ENCODE results near the gene HOXD3. TPM values are rescaled to one million over a fixed set of nuclear protein-coding genes. Genes with fewer than 3 reads are reported as not detected.
A peak's percentile ranks its signal among the peaks of the same experiment; 100 is the strongest.

HOXD3 gene
- polyA plus RNA-seq, 3 donors, result not detected

DNA sequence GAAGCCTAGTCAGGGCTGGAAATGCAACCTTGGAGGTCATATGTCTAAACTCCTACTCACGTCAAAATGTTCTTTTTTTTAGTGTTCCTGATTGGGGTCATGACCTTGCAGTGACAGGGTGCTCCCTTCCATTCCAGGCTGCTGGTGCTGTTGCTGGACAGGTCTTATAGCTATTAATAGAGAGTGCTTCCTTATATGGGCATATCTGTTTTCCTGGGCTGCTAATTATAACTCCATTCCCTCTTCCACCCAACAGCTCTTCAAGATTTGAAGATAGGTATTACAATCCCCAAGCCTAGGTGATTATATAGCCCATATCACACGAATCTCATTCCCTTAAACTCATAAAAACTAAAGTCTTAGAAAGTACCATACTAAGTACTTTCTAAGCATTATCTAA, 12.6 kb downstream of the HOXD3 start:
- Histone ChIP-seq H3K9ac (ENCODE audit: insufficient read depth, low read length, poor library complexity, severe bottlenecking) (no peak overlapping the region), H3K27me3 (ENCODE audit: control insufficient read depth in 2 of 2, insufficient read depth in 2 of 2, low read length in 2 of 2) (peaks cover 88 to 100% of the 10 kb centered on the region in 2 donors), H3K27ac (ENCODE audit: low read depth in 1 of 2, low read length in 2 of 2) (no peak overlapping the region), H3K4me3 (replicated peaks in 1 of 3; ENCODE audit: low read depth in 2 of 3, low read length in 3 of 3) (no peak overlapping the region), H3K4me1 (ENCODE audit: control insufficient read depth in 1 of 2, insufficient read depth in 2 of 2, low read length in 2 of 2) (no peaks in the 10 kb centered on the region), H3K9me3 (replicated peaks in 1 of 2; ENCODE audit: control insufficient read depth in 1 of 2, insufficient read depth in 1 of 2, low read length in 2 of 2) (peaks cover 0 to 37% of the 10 kb centered on the region in 2 donors), H3K36me3 (replicated peaks in 1 of 2; ENCODE audit: control insufficient read depth in 1 of 2, insufficient read depth in 2 of 2, low read length in 2 of 2) (no peaks in the 10 kb centered on the region), H2AFZ (ENCODE audit: insufficient read depth, low read depth, low read length, poor library complexity, severe bottlenecking) (no peak overlapping the region), H4K20me1 (ENCODE audit: insufficient read depth, low read length) (no peaks in the 10 kb centered on the region), H3K4me2 (replicated peaks; ENCODE audit: extremely low read depth, low read length, poor library complexity, severe bottlenecking) (no peak overlapping the region), H3K79me2 (ENCODE audit: insufficient read depth, low read length) (no peaks in the 10 kb centered on the region)
- H3K4me1 Mint-ChIP-seq, result no peaks in the 10 kb centered on the region
- H3K9me3 Mint-ChIP-seq, result peaks cover 0 to 31% (median 10%) of the 10 kb centered on the region in 7 donors
- H3K36me3 Mint-ChIP-seq, result no peaks in the 10 kb centered on the region
- peak overlapping the region in 1 of 2 donors; percentile 52 for H3K4me3 Mint-ChIP-seq
- H3K27me3 Mint-ChIP-seq (ENCODE audit: low read depth in 3 of 3), result peaks cover 92 to 100% (median 100%) of the 10 kb centered on the region in 3 donors
- DNase-seq, result no peak
- intact Hi-C loops (cut with micrococcal nuclease), result no loop called here
- no peak overlapping the region for H3K27ac Mint-ChIP-seq
- no CpG with 5 or more reads among the region's 2 CpGs for WGBS (ENCODE audit: insufficient coverage)
- TF ChIP-seq, protein P1, sequence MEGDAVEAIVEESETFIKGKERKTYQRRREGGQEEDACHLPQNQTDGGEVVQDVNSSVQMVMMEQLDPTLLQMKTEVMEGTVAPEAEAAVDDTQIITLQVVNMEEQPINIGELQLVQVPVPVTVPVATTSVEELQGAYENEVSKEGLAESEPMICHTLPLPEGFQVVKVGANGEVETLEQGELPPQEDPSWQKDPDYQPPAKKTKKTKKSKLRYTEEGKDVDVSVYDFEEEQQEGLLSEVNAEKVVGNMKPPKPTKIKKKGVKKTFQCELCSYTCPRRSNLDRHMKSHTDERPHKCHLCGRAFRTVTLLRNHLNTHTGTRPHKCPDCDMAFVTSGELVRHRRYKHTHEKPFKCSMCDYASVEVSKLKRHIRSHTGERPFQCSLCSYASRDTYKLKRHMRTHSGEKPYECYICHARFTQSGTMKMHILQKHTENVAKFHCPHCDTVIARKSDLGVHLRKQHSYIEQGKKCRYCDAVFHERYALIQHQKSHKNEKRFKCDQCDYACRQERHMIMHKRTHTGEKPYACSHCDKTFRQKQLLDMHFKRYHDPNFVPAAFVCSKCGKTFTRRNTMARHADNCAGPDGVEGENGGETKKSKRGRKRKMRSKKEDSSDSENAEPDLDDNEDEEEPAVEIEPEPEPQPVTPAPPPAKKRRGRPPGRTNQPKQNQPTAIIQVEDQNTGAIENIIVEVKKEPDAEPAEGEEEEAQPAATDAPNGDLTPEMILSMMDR (IDR thresholded peaks at IDR 0.05), result no peak

DNA sequence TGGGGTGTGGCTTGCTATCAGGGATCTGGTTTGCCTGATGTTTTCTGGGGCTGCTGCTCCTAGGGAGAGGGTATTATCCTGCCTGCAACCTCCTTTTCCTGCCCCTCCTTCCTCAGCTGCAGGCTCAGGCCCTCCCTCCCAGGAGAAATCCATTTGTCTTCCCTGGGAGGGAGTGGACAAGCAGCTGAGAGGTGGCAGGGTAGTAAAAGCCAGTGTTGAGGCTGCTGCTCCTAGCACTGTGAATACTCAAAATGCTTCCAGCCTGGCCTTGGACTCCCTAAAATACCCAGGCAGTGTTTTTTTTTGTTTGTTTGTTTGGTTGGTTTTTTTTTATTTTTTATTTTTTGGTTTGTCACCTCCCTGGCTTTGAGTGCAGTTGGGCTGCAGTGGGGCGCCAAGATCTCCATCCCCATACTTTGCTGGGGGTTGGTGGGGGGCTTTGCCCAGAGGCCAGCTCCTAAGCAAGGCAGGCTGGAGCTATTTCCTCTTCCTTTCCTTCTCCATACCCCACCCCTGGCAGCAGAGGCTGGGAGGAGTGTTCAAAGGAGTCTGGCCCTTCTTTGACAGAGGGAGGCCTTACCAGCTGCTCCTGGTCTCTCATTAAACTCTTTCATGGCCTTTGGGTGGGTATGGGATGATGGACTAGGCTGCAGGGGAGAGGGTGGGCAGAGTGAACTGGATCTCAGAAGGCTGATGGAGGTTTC, 13.6 kb downstream of the HOXD3 start:
- TF ChIP-seq, protein P1 (IDR thresholded peaks at IDR 0.05), result no peak
- Histone ChIP-seq H4K20me1 (ENCODE audit: insufficient read depth, low read length) (no peaks in the 10 kb centered on the region), H3K4me3 (replicated peaks in 1 of 3; ENCODE audit: low read depth in 2 of 3, low read length in 3 of 3) (no peak overlapping the region), H3K9me3 (replicated peaks in 1 of 2; ENCODE audit: control insufficient read depth in 1 of 2, insufficient read depth in 1 of 2, low read length in 2 of 2) (peaks cover 0 to 35% of the 10 kb centered on the region in 2 donors), H3K79me2 (ENCODE audit: insufficient read depth, low read length) (no peaks in the 10 kb centered on the region), H3K36me3 (replicated peaks in 1 of 2; ENCODE audit: control insufficient read depth in 1 of 2, insufficient read depth in 2 of 2, low read length in 2 of 2) (no peaks in the 10 kb centered on the region), H2AFZ (ENCODE audit: insufficient read depth, low read depth, low read length, poor library complexity, severe bottlenecking) (no peak overlapping the region), H3K4me1 (ENCODE audit: control insufficient read depth in 1 of 2, insufficient read depth in 2 of 2, low read length in 2 of 2) (no peaks in the 10 kb centered on the region), H3K9ac (ENCODE audit: insufficient read depth, low read length, poor library complexity, severe bottlenecking) (no peak overlapping the region), H3K4me2 (replicated peaks; ENCODE audit: extremely low read depth, low read length, poor library complexity, severe bottlenecking) (no peak overlapping the region), H3K27me3 (ENCODE audit: control insufficient read depth in 2 of 2, insufficient read depth in 2 of 2, low read length in 2 of 2) (peaks cover 88 to 100% of the 10 kb centered on the region in 2 donors), H3K27ac (ENCODE audit: low read depth in 1 of 2, low read length in 2 of 2) (no peak overlapping the region)
- no peak overlapping the region for H3K27ac Mint-ChIP-seq
- intact Hi-C loops (cut with micrococcal nuclease), result no loop called here
- peak overlapping the region in 1 of 2 donors; percentile 77 for H3K4me3 Mint-ChIP-seq
- peaks cover 92 to 100% (median 100%) of the 10 kb centered on the region in 3 donors for H3K27me3 Mint-ChIP-seq (ENCODE audit: low read depth in 3 of 3)
- H3K9me3 Mint-ChIP-seq, result peaks cover 0 to 33% (median 14%) of the 10 kb centered on the region in 7 donors
- H3K4me1 Mint-ChIP-seq, result peaks cover 3% of the 10 kb centered on the region
- H3K36me3 Mint-ChIP-seq, result no peaks in the 10 kb centered on the region
- WGBS (ENCODE audit: insufficient coverage), result no CpG with 5 or more reads among the region's 1 CpG
- no peak for DNase-seq

All from CD14-positive monocyte (primary cell).